Ishikawa (cell line): Measurements from ENCODE around the gene PTGFRN.
A peak's percentile ranks its signal among the peaks of the same experiment; 100 is the strongest.

ENCODE experiments used
- CEBPB ChIP-seq: IDR thresholded peaks from 2 replicates; pipeline ENCODE4 v1.6.1; 2012
- CREB1 ChIP-seq: IDR thresholded peaks from 2 replicates; pipeline ENCODE4 v1.6.1; 2012; ENCODE audit warnings: low read depth
- EGR1 ChIP-seq: IDR thresholded peaks from 2 replicates; pipeline ENCODE4 v1.6.1; 2012
- EP300 ChIP-seq: IDR thresholded peaks from 2 replicates; pipeline ENCODE4 v1.6.1; 2012; ENCODE audit warnings: borderline replicate concordance
- FOXM1 ChIP-seq: IDR thresholded peaks from 2 replicates; pipeline ENCODE4 v1.6.1; 2012; ENCODE audit warnings: low read depth, borderline replicate concordance
- MAX ChIP-seq: IDR thresholded peaks from 2 replicates; pipeline ENCODE4 v1.6.1; 2012
- NFIC ChIP-seq: IDR thresholded peaks from 2 replicates; pipeline ENCODE4 v1.6.1; 2012
- RAD21 ChIP-seq: IDR thresholded peaks from 2 replicates; pipeline ENCODE4 v1.6.1; 2012; ENCODE audit warnings: low read depth
- REST ChIP-seq: IDR thresholded peaks from 2 replicates; pipeline ENCODE4 v1.6.1; 2012; ENCODE audit warnings: low read depth, mild to moderate bottlenecking
- TAF1 ChIP-seq: IDR thresholded peaks from 2 replicates; pipeline ENCODE4 v1.6.1; 2012; ENCODE audit warnings: low read depth, mild to moderate bottlenecking
- TCF12 ChIP-seq: IDR thresholded peaks from 2 replicates; pipeline ENCODE4 v1.6.1; 2012; ENCODE audit warnings: low read depth
- TEAD4 ChIP-seq: IDR thresholded peaks from 2 replicates; pipeline ENCODE4 v1.6.1; 2012
- USF1 ChIP-seq: IDR thresholded peaks from 2 replicates; pipeline ENCODE4 v1.6.1; 2012
- YY1 ChIP-seq: IDR thresholded peaks from 2 replicates; pipeline ENCODE4 v1.6.1; 2012; ENCODE audit warnings: low read depth
- ZBTB7A ChIP-seq: IDR thresholded peaks from 2 replicates; pipeline ENCODE4 v1.6.1; 2012; ENCODE audit warnings: low read depth

The PTGFRN gene

DNA sequence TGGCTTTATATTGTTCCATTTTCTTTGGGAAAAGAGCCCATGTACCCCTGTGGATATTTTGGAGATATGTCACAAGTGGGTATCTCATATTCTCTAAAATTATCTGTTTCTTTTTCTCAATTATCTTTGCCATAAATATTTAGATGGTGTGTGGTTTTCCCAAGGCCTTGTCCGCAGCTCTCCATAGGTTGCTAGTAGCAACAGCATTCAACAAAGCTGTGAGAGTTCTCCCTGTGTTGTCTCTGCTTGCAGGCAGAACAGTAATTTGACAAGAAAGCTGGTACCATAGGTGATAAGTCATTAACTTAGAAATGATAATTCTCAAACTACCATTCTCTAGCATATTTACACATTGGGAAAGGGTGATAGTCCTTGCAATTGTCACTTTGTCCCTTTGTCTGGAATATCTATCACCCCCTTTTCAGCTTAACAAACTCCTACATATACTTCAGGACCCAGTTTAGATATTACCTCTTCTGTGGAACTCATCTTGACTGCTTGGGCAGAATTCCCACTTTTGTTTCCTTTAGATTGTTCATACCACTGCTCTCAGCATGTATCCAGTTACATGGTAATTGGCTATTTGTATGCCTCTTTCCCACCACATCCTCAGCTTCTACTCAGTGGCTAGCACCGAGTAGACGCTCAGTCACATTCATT is 100.7 kb downstream of the PTGFRN start:
- no peak for TF ChIP-seq CEBPB
- TF ChIP-seq USF1 = no peak

GRCh38 chr1:117011334-117011733 is 101.6 kb downstream of the PTGFRN start:
- TF ChIP-seq EP300 (no peak), RAD21 (peak; percentile 22; the same call in 1 of the 2 replicates), USF1 (no peak), REST (no peak)

GRCh38 chr1:117013309-117013858 is 103.7 kb downstream of the PTGFRN start:
- no peak for TF ChIP-seq EP300
- TF ChIP-seq MAX = no peak
- TF ChIP-seq EGR1 = no peak
- TF ChIP-seq RAD21 = no peak
- no peak for TF ChIP-seq TEAD4
- TF ChIP-seq CREB1 = no peak
- TF ChIP-seq USF1 = no peak
- no peak for TF ChIP-seq YY1
- no peak for TF ChIP-seq CEBPB
- TF ChIP-seq TCF12 = no peak
- TF ChIP-seq ZBTB7A = no peak
- no peak for TF ChIP-seq FOXM1

DNA sequence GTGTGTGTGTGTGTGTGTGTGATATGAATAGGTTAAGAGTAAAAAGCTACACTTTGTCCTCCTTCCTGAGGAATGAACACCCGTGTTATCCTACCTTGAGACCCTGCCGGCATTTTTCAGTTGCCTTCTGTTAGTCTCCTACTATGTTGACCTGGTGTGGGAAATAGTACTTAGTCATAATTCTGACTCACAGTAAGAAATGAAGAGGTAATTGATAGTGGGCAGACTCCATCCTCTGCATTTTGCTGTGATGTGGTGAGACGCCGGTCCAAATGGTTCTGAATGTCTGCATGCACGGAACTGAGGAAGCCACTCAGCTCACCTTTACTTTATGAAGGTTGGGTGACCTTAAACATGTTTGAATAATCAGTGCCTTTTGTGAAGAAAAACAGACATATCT is 104.5 kb downstream of the PTGFRN start:
- TF ChIP-seq RAD21 (no peak), MAX (no peak), USF1 (no peak), CEBPB (no peak), TEAD4 (no peak), EGR1 (no peak), YY1 (no peak), EP300 (no peak), TCF12 (no peak), FOXM1 (no peak), CREB1 (no peak), NFIC (no peak), TAF1 (no peak), ZBTB7A (no peak), REST (no peak)

DNA sequence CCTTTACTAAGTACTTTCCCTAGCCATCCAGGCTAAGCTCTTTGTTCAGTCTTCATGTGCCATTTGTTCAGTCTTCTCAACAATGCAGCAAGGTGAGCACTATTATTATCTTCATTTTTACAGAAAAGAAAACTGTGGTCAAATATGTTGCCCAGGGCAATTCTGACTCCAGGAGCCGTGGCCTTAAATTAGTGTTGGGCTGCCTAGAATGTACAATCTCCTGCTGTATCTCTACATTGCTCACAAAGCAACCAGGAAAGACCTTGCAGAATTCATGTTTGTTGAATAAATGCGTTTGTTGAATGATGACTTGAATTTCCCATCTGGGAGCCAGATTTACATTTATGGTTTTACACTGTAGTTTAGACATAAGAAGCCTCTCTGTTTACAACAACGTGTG is 106.0 kb downstream of the PTGFRN start:
- TF ChIP-seq FOXM1 = no peak
- TF ChIP-seq TCF12 = no peak
- TF ChIP-seq ZBTB7A = no peak
- TF ChIP-seq CREB1 = no peak
- TF ChIP-seq TAF1 = no peak
- no peak for TF ChIP-seq EGR1
- TF ChIP-seq YY1 = no peak
- TF ChIP-seq CEBPB = no peak
- TF ChIP-seq EP300 = no peak
- no peak for TF ChIP-seq NFIC
- TF ChIP-seq RAD21 = no peak
- TF ChIP-seq MAX = no peak
- TF ChIP-seq TEAD4 = no peak
- TF ChIP-seq REST = no peak
- TF ChIP-seq USF1 = no peak
